PFSK-1 (cell line): ENCODE data around the gene SLC35F1.

Experiments
- FOXP2 ChIP-seq: optimal IDR thresholded peaks from 2 replicates; pipeline ENCODE3; 2011; ENCODE audit warnings: borderline replicate concordance, control low read depth, inconsistent platforms; ENCODE audit not compliant: insufficient read depth; ENCODE audit errors: extremely low read length, extremely low read depth
- POLR2AphosphoS5 ChIP-seq: IDR thresholded peaks from 2 replicates; pipeline ENCODE4 v1.6.1; 2012; ENCODE audit warnings: low read depth, mild to moderate bottlenecking, control low read depth, low read length, moderate library complexity
- REST ChIP-seq, 2 experiments: IDR thresholded peaks; 2 replicates each; pipeline versions ENCODE4 v1.6.1 to v1.8.0; 2011 to 2012; ENCODE audit warnings: low read depth in 2 of 2, low read length in 2 of 2, control low read depth in 1 of 2, inconsistent platforms in 1 of 2, mild to moderate bottlenecking in 1 of 2, moderate library complexity in 1 of 2; ENCODE audit not compliant: insufficient read depth in 1 of 2
- TAF1 ChIP-seq: IDR thresholded peaks from 2 replicates; pipeline ENCODE4 v1.6.1; 2012; ENCODE audit warnings: low read length, control low read depth, borderline replicate concordance; ENCODE audit not compliant: insufficient read depth

DNA sequence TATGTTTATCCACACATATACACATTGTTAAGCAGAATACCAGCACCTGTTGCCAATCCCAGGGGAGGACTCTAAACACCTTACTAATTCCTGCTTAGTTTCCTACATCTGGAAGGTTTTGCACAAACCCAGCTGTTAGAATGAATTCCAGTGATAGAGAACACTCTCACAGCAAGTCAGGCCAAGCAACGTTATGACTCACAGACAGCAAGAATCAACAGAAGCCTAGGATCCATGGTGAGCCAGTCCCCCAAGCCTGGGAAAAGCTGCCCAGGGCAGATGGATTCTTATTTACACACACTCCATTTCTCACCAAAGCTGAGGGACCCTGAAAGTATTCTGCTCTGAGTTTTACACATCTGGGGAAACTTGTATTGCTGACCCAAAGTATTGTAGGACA, 291.7 kb downstream of the SLC35F1 start:
- TF ChIP-seq POLR2AphosphoS5 = no peak
- TF ChIP-seq REST (IDR thresholded peaks at IDR 0.05; ENCODE audit: insufficient read depth in 1 of 2, low read depth in 2 of 2, low read length in 2 of 2) = no peak
- no peak for TF ChIP-seq TAF1
- no peak for TF ChIP-seq FOXP2
